Fibroblast of villous mesenchyme (primary cell): ENCODE results near the gene PDE6D. TPM values are rescaled to one million over a fixed set of nuclear protein-coding genes. Genes with fewer than 3 reads are reported as not detected.

Experiments used
- DNase-seq: peaks from one replicate; pipeline ENCODE4 v3.0.0-alpha.2; 2010; ENCODE audit warnings: low read depth
- H3K4me3 ChIP-seq: 2 replicates; pipeline ENCODE4 v1.5.1; 2011; ENCODE audit warnings: low read depth, mild to moderate bottlenecking, low read length
- CTCF ChIP-seq: IDR thresholded peaks from 2 replicates; pipeline ENCODE4 v1.5.1; 2012; ENCODE audit warnings: low read depth, mild to moderate bottlenecking, low read length; ENCODE audit not compliant: insufficient read depth
- small RNA-seq: library from RNA; depleted of rRNA; stranded (forward); fragments of <200 nt; gene quantifications from one replicate; pipeline ENCODE3, GENCODE V24; 2012
- total RNA-seq: library from RNA; depleted of rRNA; stranded (reverse); fragments of >200 nt; gene quantifications from 2 replicates; pipeline ENCODE4 v1.2.3, GENCODE V29; 2012

The PDE6D gene
- total RNA-seq, 1 donor = 24.6 TPM

GRCh38 chr2:231686192-231687100 lies 94.6 kb downstream of the PDE6D start:
- no peak overlapping the region for H3K4me3 ChIP-seq
- TF ChIP-seq CTCF = no peak
- DNase-seq = no peak

GRCh38 chr2:231685349-231686191 lies 95.5 kb downstream of the PDE6D start:
- H3K4me3 ChIP-seq = no peak overlapping the region
- DNase-seq = no peak
- TF ChIP-seq CTCF = peak; percentile 12

- TF ChIP-seq CTCF = no peak
- no peak for DNase-seq
- H3K4me3 ChIP-seq = no peak overlapping the region
Measured at GRCh38 chr2:231684314-231685223, 96.5 kb downstream of the PDE6D start.

- no peak overlapping the region for H3K4me3 ChIP-seq
- DNase-seq = no peak
- no peak for TF ChIP-seq CTCF
Measured at GRCh38 chr2:231683292-231684235, 97.5 kb downstream of the PDE6D start.

GRCh38 chr2:231682603-231683291 lies 98.3 kb downstream of the PDE6D start:
- DNase-seq = no peak
- no peak for TF ChIP-seq CTCF
- H3K4me3 ChIP-seq = no peak overlapping the region

Small RNA genes lying within 50 kb of the gene (small RNA-seq; reads per million reads assigned to genes)
- gene AC073476.4 (not detected), gene RF00015 (not detected)

Other genes with a start within 250 kb of the PDE6D start
- not detected in 2 replicates for gene TEX44, start 188.4 kb downstream of the PDE6D start, total RNA-seq
- 598 and 694 TPM in 2 replicates for gene PTMA, start 72.8 kb downstream of the PDE6D start, total RNA-seq
- gene COPS7B, start 5.2 kb upstream of the PDE6D start, total RNA-seq = 22.2 and 23.7 TPM in 2 replicates
- not detected in 2 replicates for gene NPPC, start 145.1 kb upstream of the PDE6D start, total RNA-seq
- gene DIS3L2, start 180.4 kb upstream of the PDE6D start, total RNA-seq = 26.7 and 30.7 TPM in 2 replicates